Endometrial microvascular endothelial cells (primary cell): ENCODE measurements around the gene ADGRL1. TPM values are rescaled to one million over a fixed set of nuclear protein-coding genes. Genes with fewer than 3 reads are reported as not detected.

Source experiments
- in situ Hi-C: cut with HindIII; loops from 2 replicates; pipeline ENCODE4 v1.10.0; 2017; ENCODE audit warnings: low sequenced_read_pairs, low pct_unique_long_range_greater_than_20kb; ENCODE audit errors: inconsistent ontology term
- total RNA-seq: library from RNA; depleted of rRNA; stranded (reverse); fragments of >200 nt; gene quantifications from one replicate; pipeline ENCODE4 v1.2.3, GENCODE V29; 2015; ENCODE audit errors: inconsistent ontology term

Gene ADGRL1
- total RNA-seq, 1 donor from 2014 or later = 0.09 TPM

GRCh38 chr19:14168259-14168972 is 37.6 kb downstream of the ADGRL1 start:
- in situ Hi-C loops = no loop called here

- in situ Hi-C loops = no loop called here
Measured at GRCh38 chr19:14167576-14168138, 38.3 kb downstream of the ADGRL1 start.

GRCh38 chr19:14166999-14167575 is 38.9 kb downstream of the ADGRL1 start:
- in situ Hi-C loops = no loop called here

- in situ Hi-C loops = no loop called here
Measured at GRCh38 chr19:14165990-14166830, 39.8 kb downstream of the ADGRL1 start.

- in situ Hi-C loops = no loop called here
Measured at GRCh38 chr19:14164724-14165493, 41.1 kb downstream of the ADGRL1 start.

- in situ Hi-C loops = no loop called here
Measured at GRCh38 chr19:14164082-14164481, 41.9 kb downstream of the ADGRL1 start.

- in situ Hi-C loops = no loop called here
Measured at GRCh38 chr19:14162871-14163297, 43.1 kb downstream of the ADGRL1 start.

GRCh38 chr19:14161305-14161704 is 44.7 kb downstream of the ADGRL1 start:
- in situ Hi-C loops = no loop called here

GRCh38 chr19:14160017-14160703 is 45.8 kb downstream of the ADGRL1 start:
- in situ Hi-C loops = no loop called here

- in situ Hi-C loops = no loop called here
Measured at GRCh38 chr19:14159059-14159458, 46.9 kb downstream of the ADGRL1 start.

GRCh38 chr19:14158276-14159023 is 47.5 kb downstream of the ADGRL1 start:
- in situ Hi-C loops = no loop called here

- in situ Hi-C loops = no loop called here
Measured at GRCh38 chr19:14156971-14157717, 48.8 kb downstream of the ADGRL1 start.

GRCh38 chr19:14156122-14156521 is 49.8 kb downstream of the ADGRL1 start:
- in situ Hi-C loops = no loop called here

- in situ Hi-C loops = no loop called here
Measured at GRCh38 chr19:14155371-14155770, 50.6 kb downstream of the ADGRL1 start.

- in situ Hi-C loops = no loop called here
Measured at GRCh38 chr19:14152713-14153112, 53.3 kb downstream of the ADGRL1 start.

GRCh38 chr19:14150770-14151661 is 55.0 kb downstream of the ADGRL1 start:
- in situ Hi-C loops = no loop called here
